Activated CD4-positive, CD25-positive, alpha-beta regulatory T cell treated with anti-CD3 and anti-CD28 coated beads, Interleukin-2, amount 50 U/mL, for 24 hours (primary cell): ENCODE results near the gene PIK3C2B.
"Not testable (repeated sequence)": the region's sequence is repeated elsewhere in the genome, so short reads cannot be mapped to it uniquely, and the experiment has no call there.

ENCODE experiments used
- ATAC-seq, 2 donors: fragments of 150-1000 bp; cut with Tn5 transposase; one replicate each; pipeline ENCODE4 v1.10.0; 2021; ENCODE audit warnings: mild to moderate bottlenecking in 1 of 2, moderate library complexity in 1 of 2

Gene PIK3C2B

GRCh38 chr1:204494281-204495077, at the start of gene PIK3C2B:
Gene PIK3C2B, minus strand, starts transcription at chr1:204494805. Its CDS starts 25,003 bp downstream, at chr1:204469802.
- peak; percentile 83 to 84 for ATAC-seq

- peak; percentile 96 to 97 for ATAC-seq
These were observed 49.7 kb upstream of the PIK3C2B start for GRCh38 chr1:204544321-204544720.

- no peak for ATAC-seq
These were observed 47.0 kb upstream of the PIK3C2B start for GRCh38 chr1:204541626-204542025.

GRCh38 chr1:204532832-204533231, 38.2 kb upstream of the PIK3C2B start:
- ATAC-seq = no peak

GRCh38 chr1:204530932-204531331, 36.3 kb upstream of the PIK3C2B start:
- ATAC-seq = peak; percentile 61 to 72

- ATAC-seq = no peak
These were observed 34.8 kb upstream of the PIK3C2B start for GRCh38 chr1:204529371-204529895.

- no peak for ATAC-seq
These were observed 34.1 kb upstream of the PIK3C2B start for GRCh38 chr1:204528677-204529076.

GRCh38 chr1:204528241-204528640, 33.6 kb upstream of the PIK3C2B start:
- no peak for ATAC-seq

- ATAC-seq = peak in 1 of 2 donors; percentile 18
These were observed 30.4 kb upstream of the PIK3C2B start for GRCh38 chr1:204524986-204525385.

- ATAC-seq = peak; percentile 46 to 51
These were observed 29.1 kb upstream of the PIK3C2B start for GRCh38 chr1:204523605-204524215.

GRCh38 chr1:204521941-204522521, 27.4 kb upstream of the PIK3C2B start:
- ATAC-seq = not testable (repeated sequence)

- ATAC-seq = peak; percentile 60 to 69
These were observed 26.5 kb upstream of the PIK3C2B start for GRCh38 chr1:204520834-204521709.

GRCh38 chr1:204517382-204517781, 22.8 kb upstream of the PIK3C2B start:
- ATAC-seq = not testable (repeated sequence)

- ATAC-seq = peak; percentile 92 to 94
These were observed 21.7 kb upstream of the PIK3C2B start, which contains the start of gene MDM4 for GRCh38 chr1:204516180-204516879. Gene MDM4, plus strand, starts transcription at chr1:204516406. Its CDS starts 9,113 bp downstream, at chr1:204525519.

GRCh38 chr1:204514828-204515227, 20.2 kb upstream of the PIK3C2B start:
- no peak for ATAC-seq

- no peak for ATAC-seq
These were observed 18.6 kb upstream of the PIK3C2B start for GRCh38 chr1:204513117-204513716.

- no peak for ATAC-seq
These were observed 16.8 kb upstream of the PIK3C2B start for GRCh38 chr1:204511366-204511765.

GRCh38 chr1:204509186-204509635, 14.6 kb upstream of the PIK3C2B start:
- no peak for ATAC-seq

- ATAC-seq = peak in 1 of 2 donors; percentile 3
These were observed 12.9 kb upstream of the PIK3C2B start for GRCh38 chr1:204507317-204508105.

GRCh38 chr1:204506969-204507316, 12.3 kb upstream of the PIK3C2B start:
- ATAC-seq = peak; percentile 82 to 84
